ENCODE data around the gene PIGL. TPM values are rescaled to one million over a fixed set of nuclear protein-coding genes. Genes with fewer than 3 reads are reported as not detected.

The PIGL gene
- total RNA-seq, 1 donor from 2014 or later: 8.9 TPM

DNA sequence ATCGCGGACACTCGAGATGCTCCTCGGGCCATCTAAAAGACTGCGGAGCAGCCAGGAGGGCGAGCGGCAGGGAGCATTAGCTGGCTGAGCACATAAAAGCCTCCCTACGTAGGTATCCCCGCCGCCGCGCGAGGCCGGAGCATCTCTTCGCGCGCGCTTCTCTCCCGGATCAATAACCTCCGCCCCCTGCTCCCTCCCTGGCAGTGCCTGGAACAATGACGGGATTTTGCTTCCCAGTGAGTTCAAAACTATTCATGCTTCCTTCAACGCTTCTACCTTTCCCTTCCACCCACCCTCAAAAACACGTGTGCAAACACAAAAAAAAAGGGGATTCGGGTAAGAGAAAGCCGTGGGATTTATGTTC is 135.3 kb downstream of the PIGL start:
- peak in 1 of 2 donors; percentile 25 for DNase-seq (ENCODE audit: low read depth in 2 of 2)

DNA sequence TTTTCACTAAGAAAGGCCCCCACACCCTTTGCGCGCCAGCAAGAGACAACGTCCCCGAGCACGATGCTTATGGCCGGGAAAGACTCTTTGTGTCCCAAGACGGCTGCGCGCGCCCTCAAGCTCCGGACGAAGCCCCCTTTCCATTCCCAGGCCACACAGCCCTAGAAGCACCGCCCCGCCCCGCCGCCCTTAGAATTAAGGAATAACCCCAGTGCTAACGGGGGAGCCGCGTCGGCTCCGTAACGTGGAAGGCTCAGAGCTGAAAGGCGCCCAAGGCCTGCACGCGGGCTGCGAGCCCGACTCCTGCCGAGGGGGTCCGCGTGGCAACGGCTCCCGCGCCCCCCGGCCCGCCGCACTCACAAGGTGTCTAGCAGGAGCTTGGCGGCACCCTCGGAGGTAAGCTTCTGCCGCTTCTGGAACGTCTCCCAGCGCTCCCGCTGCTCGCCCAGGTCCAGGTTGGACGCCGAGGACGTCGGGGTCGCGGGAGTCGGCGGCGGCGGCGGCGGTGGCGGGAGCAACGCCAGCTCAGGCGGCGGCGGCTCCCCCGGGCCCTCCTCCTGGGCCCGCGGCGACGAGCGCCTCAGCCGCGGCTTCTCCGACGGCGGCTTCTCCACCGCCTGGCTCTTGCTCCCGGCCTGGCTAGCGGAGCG is 135.8 kb downstream of the PIGL start:
- peak in 1 of 2 donors; percentile 38 for DNase-seq (ENCODE audit: low read depth in 2 of 2)

DNA sequence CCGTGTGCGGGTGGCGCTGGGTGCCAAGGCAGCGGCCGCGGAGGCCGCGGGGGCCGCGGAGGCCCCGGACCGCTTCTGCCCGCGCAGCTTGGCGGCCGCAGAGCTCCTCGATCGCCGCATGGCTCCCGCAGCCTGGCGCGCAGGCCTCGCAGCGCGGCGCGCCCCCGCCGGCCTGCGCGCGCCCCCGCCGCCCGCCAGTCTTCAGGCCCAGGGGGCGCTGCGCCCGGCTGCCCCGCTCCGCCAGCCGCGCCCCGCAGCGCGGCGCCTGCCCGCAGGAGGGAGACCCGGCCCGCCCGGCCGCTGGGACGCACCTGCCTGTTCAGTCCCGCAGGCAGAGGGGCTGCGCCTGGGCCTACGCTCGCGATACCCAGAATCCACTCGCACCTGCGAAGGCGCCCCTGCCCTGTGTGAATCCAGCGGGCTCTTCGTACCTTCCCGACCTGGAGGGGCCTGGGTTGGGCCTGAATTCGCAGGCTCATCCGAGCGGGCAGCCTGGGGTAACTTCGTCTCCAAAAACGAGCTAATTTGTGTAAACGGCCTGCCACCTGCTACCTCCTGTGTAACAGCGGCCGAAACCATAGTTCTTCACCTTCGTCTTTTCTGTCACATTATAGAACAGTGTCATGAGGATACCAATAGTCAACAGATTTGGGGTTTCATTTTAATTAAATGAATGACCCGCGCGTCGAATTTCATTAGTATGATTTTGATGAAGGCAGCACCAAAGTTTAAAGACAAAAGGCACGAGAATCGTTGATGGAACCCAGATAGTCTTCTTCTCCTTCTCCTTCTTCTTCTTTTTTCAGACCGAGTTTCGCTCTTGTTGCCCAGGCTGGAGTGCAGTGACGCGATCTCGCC is 136.5 kb downstream of the PIGL start, which contains the start of gene CENPV:
Gene CENPV (minus strand): TSS at position 153 of the 858 bp plus-strand sequence. CDS start 33 bp downstream, at position 120.
- peak in 1 of 2 donors; percentile 62 for DNase-seq (ENCODE audit: low read depth in 2 of 2)

DNA sequence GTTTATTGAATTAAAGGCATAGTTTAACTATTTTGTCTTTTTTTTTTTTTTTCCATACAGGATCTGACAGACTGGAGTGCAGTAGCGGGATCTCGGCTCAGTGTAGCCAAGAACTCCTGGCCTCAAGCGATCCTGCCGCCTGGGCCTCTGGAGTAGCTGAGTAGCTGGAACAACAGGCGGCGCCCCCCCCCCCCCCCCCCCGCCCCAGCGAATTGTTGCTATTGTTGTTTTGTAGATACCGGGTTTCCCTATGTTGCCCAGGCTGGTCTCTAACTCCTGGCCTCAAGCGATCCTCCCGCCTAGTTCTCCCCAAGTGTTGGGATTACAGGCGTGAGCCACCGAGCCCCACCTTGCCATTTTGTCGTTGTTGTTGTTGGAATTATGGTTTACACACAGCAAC is 137.6 kb downstream of the PIGL start:
- no peak for DNase-seq (ENCODE audit: low read depth in 2 of 2)

DNA sequence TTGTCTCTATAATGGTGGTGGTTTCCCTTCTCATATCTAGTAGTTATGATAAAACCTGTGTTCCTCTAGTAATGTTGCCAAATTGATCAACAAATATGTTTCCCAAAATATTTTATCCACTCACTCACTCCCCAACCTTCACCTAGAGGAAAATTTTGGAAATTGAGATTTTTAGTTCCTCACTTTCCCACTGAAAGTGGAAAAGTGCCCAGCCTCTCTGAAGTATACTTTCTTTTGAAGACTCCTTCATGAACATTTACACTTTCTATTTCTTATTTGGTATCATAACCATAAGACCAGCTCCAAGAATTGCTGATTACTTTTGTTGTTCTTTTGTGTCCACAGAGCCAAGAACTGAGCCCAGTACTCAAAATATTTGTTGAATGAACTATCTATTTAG is 141.4 kb downstream of the PIGL start:
- DNase-seq (ENCODE audit: low read depth in 2 of 2): no peak

DNA sequence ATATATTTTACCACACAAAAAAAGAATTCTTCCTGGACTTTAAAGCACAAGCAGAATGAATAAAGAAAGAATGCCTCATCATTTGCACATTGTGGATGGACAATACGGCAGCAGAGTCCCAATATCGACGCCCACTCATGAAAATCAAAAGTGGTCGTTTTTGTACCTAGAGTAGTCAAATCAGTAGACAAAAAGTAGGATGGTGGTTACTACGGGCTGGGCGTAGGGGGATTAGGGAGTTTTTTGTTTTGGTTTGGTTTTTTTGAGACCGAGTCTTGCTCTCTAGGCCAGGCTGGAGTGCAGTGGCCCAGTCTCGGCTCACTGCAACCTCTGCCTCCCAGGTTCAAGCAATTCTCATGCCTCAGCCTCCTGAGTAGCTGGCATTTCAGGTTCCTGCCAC is 144.9 kb downstream of the PIGL start:
- DNase-seq (ENCODE audit: low read depth in 2 of 2): no peak

DNA sequence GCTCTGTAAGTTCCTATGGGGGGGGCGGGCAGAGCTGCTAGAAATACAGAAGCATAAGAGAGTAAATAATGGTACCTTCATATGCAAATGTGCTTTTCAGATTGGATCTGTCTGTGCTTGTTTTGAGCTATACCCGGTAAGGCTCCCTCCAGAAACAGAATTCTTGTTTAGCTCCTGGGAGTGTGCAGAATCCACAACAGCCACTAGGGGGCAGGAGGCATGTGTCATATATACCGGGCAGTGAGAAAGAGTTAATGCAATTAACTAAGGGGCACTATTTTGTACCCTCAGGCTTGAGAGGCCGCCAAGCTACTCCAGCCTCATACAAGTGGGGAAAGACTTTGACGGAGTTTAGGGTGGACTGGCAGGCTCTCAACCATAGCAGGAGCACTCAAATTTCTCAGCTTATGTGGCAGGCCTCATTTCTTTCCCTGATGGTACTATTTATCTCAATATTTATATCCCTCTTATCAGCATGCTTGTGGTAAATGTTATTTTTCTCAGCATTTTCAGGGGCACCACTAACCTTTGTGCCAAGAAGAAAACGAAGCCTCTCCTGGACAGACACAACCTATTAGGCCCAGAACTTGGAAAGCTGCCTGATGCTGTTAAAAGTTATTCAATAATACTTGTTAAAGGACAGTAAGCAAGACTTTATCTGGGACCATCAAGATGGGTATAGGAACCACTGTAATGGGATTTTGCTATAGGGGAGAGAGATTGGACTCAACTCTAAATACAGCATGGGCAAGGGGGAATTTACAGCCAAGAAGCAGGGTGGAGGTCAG is 146.9 kb downstream of the PIGL start:
- peak; percentile 55 to 74 for DNase-seq (ENCODE audit: low read depth in 2 of 2)

DNA sequence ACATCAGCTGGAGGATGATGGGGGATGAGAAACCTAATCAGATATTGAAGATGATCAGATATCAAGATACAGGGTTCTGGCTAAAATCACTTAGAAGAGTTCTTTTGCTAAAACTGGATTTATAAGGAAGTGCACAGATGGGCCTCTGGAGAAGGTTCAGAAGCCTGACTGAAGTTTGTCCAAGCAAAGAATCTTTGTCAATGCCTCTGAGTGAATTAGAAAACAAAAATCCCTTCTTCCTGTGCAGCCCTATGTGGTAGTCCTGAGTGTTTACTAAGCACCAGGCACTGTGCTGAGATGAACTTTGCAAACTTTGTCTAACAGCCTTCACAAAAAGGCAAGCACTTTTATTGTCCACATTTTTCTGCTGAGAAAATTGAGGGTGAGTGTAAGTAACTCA is 147.6 kb downstream of the PIGL start:
- DNase-seq (ENCODE audit: low read depth in 2 of 2): no peak

DNA sequence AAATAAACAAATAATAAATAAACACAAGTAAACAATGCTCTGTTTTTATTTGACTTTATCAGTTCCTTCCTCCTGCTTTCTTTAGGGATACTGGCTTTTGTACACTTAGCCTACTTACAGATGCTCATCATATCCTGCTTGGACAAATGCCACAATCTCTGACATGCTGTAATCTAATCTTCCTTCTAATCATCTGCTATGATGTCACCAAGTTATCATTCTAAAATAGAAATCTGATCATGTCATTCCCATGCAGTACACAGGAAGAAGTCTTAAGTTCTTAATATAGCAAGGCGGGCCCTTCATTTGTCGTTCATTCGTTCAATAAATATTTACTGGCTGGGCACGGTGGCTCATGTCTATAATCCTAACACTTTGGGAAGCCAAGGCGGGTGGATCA is 154.7 kb downstream of the PIGL start:
- DNase-seq (ENCODE audit: low read depth in 2 of 2): peak in 1 of 2 donors; percentile 76

DNA sequence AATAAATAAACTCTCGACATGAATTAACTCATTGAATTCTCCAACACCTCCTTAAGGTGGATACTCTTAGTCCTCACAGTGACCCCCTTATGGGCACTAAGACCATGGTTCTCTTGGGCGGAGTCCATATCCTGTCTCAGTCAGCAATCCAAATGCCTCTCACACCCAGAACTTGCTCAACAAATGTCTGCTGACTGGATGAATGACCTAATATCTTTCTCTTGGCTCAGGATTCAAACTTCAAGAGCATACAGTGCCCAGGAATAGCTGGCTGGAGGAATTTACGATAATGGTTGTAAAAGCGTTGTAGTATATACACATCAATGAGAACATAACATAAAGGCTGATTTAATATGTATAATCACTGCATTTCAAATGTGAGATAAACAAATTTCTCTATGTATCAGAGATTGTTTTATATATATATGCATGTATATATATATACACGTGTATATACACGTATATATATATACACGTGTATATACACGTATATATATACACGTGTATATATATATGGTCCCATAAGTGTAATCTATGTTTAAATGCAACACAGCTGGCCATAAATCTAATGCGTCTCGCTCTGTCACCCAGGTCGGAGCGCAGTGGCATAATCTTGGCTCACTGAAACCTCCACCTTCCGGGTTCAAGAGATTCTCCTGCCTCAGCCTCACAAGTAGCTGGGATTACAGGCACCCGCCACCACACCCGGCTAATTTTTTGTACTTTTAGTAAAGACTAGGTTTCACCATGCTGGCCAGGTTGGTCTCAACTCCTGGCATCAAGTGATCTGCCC is 157.3 kb downstream of the PIGL start:
- no peak for DNase-seq (ENCODE audit: low read depth in 2 of 2)

Other genes with a start within 250 kb of the PIGL start
- gene ZSWIM7, start 217.5 kb upstream of the PIGL start, total RNA-seq: 14.9 and 32.6 TPM in 2 replicates
- 35.9 and 53.5 TPM in 2 replicates for gene TTC19, start 217.4 kb upstream of the PIGL start, total RNA-seq
- 67.4 and 85.3 TPM in 2 replicates for gene NCOR1, start 1.7 kb upstream of the PIGL start, total RNA-seq
- 8.9 and 16.9 TPM in 2 replicates for gene CENPV, start 136.3 kb downstream of the PIGL start, total RNA-seq
- 1,808 and 2,481 TPM in 2 replicates for gene UBB, start 163.9 kb downstream of the PIGL start, total RNA-seq
- 23.2 and 36.8 TPM in 2 replicates for gene TRPV2, start 198.4 kb downstream of the PIGL start, total RNA-seq

Measured in dermis microvascular lymphatic vessel endothelial cell (primary cell).